ENCODE results near the gene IFNL3. TPM values are rescaled to one million over a fixed set of nuclear protein-coding genes. Genes with fewer than 3 reads are reported as not detected.

The IFNL3 gene
- total RNA-seq, 1 donor from 2014 or later, result not detected

GRCh38 chr19:39257227-39257626 lies 12.4 kb upstream of the IFNL3 start:
- H3K27me3 Mint-ChIP-seq (ENCODE audit: unreplicated experiment), result peaks cover 1% of the 10 kb centered on the region
- TF ChIP-seq CTCF (IDR thresholded peaks at IDR 0.05; ENCODE audit: unreplicated experiment), result no peak
- no peaks in the 10 kb centered on the region for H3K36me3 Mint-ChIP-seq (ENCODE audit: low read depth, unreplicated experiment)
- DNase-seq (ENCODE audit: low spot score), result no peak
- H3K4me1 Mint-ChIP-seq (ENCODE audit: unreplicated experiment), result no peaks in the 10 kb centered on the region
- no peak overlapping the region for H3K4me3 Mint-ChIP-seq (ENCODE audit: unreplicated experiment)
- no peak overlapping the region for H3K27ac Mint-ChIP-seq (ENCODE audit: unreplicated experiment)
- no peaks in the 10 kb centered on the region for H3K9me3 Mint-ChIP-seq (ENCODE audit: unreplicated experiment)

- Mint-ChIP-seq H3K4me3 (ENCODE audit: unreplicated experiment) (no peak overlapping the region), H3K36me3 (ENCODE audit: low read depth, unreplicated experiment) (no peaks in the 10 kb centered on the region), H3K27me3 (ENCODE audit: unreplicated experiment) (peaks cover 3% of the 10 kb centered on the region), H3K9me3 (ENCODE audit: unreplicated experiment) (no peaks in the 10 kb centered on the region), H3K27ac (ENCODE audit: unreplicated experiment) (no peak overlapping the region), H3K4me1 (ENCODE audit: unreplicated experiment) (no peaks in the 10 kb centered on the region)
- DNase-seq (ENCODE audit: low spot score), result no peak
- no peak for TF ChIP-seq CTCF (IDR thresholded peaks at IDR 0.05; ENCODE audit: unreplicated experiment)
These were observed 9.9 kb upstream of the IFNL3 start for GRCh38 chr19:39254531-39255345.

- Mint-ChIP-seq H3K4me3 (ENCODE audit: unreplicated experiment) (no peak overlapping the region), H3K36me3 (ENCODE audit: low read depth, unreplicated experiment) (peaks cover 4% of the 10 kb centered on the region), H3K9me3 (ENCODE audit: unreplicated experiment) (no peaks in the 10 kb centered on the region), H3K27me3 (ENCODE audit: unreplicated experiment) (peaks cover 8% of the 10 kb centered on the region), H3K27ac (ENCODE audit: unreplicated experiment) (no peak overlapping the region), H3K4me1 (ENCODE audit: unreplicated experiment) (no peaks in the 10 kb centered on the region)
- no peak for TF ChIP-seq CTCF (IDR thresholded peaks at IDR 0.05; ENCODE audit: unreplicated experiment)
- DNase-seq (ENCODE audit: low spot score), result no peak
These were observed 8.8 kb upstream of the IFNL3 start for GRCh38 chr19:39253374-39254149.

GRCh38 chr19:39252458-39252857 lies 7.7 kb upstream of the IFNL3 start:
- H3K27ac Mint-ChIP-seq (ENCODE audit: unreplicated experiment), result no peak overlapping the region
- no peak for DNase-seq (ENCODE audit: low spot score)
- H3K9me3 Mint-ChIP-seq (ENCODE audit: unreplicated experiment), result no peaks in the 10 kb centered on the region
- peaks cover 4% of the 10 kb centered on the region for H3K36me3 Mint-ChIP-seq (ENCODE audit: low read depth, unreplicated experiment)
- peaks cover 8% of the 10 kb centered on the region for H3K27me3 Mint-ChIP-seq (ENCODE audit: unreplicated experiment)
- no peak for TF ChIP-seq CTCF (IDR thresholded peaks at IDR 0.05; ENCODE audit: unreplicated experiment)
- no peak overlapping the region for H3K4me3 Mint-ChIP-seq (ENCODE audit: unreplicated experiment)
- no peaks in the 10 kb centered on the region for H3K4me1 Mint-ChIP-seq (ENCODE audit: unreplicated experiment)

DNA sequence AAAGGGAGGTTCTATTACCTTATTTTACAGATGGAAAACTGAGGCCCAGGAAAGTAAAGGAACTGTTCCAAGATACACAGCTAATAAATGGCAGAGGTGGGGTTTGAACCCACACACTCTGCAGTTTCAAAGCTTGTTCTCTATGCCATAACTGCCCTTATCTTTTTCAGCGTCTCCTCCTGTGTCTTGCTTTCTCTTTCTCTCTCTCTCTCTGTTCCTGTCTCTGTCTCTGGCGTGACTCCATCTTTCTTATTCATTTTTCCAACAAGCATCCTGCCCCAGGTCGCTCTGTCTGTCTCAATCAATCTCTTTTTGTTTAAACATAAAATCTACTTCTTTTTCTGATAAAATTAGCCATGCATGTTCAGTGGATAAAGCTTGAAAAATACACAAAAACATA lies 7.0 kb upstream of the IFNL3 start:
- H3K27ac Mint-ChIP-seq (ENCODE audit: unreplicated experiment), result no peak overlapping the region
- peaks cover 10% of the 10 kb centered on the region for H3K27me3 Mint-ChIP-seq (ENCODE audit: unreplicated experiment)
- peaks cover 4% of the 10 kb centered on the region for H3K36me3 Mint-ChIP-seq (ENCODE audit: low read depth, unreplicated experiment)

More for the DNA sequence above, 7.0 kb upstream of the IFNL3 start:
- H3K4me3 Mint-ChIP-seq (ENCODE audit: unreplicated experiment), result no peak overlapping the region
- H3K4me1 Mint-ChIP-seq (ENCODE audit: unreplicated experiment), result peaks cover 2% of the 10 kb centered on the region
- TF ChIP-seq CTCF (IDR thresholded peaks at IDR 0.05; ENCODE audit: unreplicated experiment), result no peak
- H3K9me3 Mint-ChIP-seq (ENCODE audit: unreplicated experiment), result no peaks in the 10 kb centered on the region
- DNase-seq (ENCODE audit: low spot score), result no peak
